ENCODE results near the gene BTBD1.

- TF ChIP-seq ZNF274 (IDR thresholded peaks at IDR 0.05; ENCODE audit: low read depth, low read length) (no peak), REST (IDR thresholded peaks at IDR 0.05; ENCODE audit: low read depth) (no peak), CEBPB (IDR thresholded peaks at IDR 0.05; ENCODE audit: low read depth) (no peak), JUND (IDR thresholded peaks at IDR 0.05) (no peak)
Observed at GRCh38 chr15:83088876-83089275, 21.8 kb upstream of the BTBD1 start.

Measured in HCT116 (cell line).